ENCODE measurements around the gene AMDHD1.

- no peak for TF ChIP-seq CTCF (IDR thresholded peaks at IDR 0.05)
- no peak for TF ChIP-seq MAX (CRISPR knock-in tag; IDR thresholded peaks at IDR 0.05)
- TF ChIP-seq USF2 (CRISPR knock-in tag; IDR thresholded peaks at IDR 0.05), result no peak
- no peak for TF ChIP-seq TEAD1 (CRISPR knock-in tag; IDR thresholded peaks at IDR 0.05)
- TF ChIP-seq ELF4 (CRISPR knock-in tag; IDR thresholded peaks at IDR 0.05; ENCODE audit: low read depth), result no peak
- TF ChIP-seq USF1 (CRISPR knock-in tag; IDR thresholded peaks at IDR 0.05), result no peak
- no peak for TF ChIP-seq IRF1 (CRISPR knock-in tag; IDR thresholded peaks at IDR 0.05)
- no peak for TF ChIP-seq ZBTB43 (CRISPR knock-in tag; IDR thresholded peaks at IDR 0.05)
These were observed 54.9 kb downstream of the AMDHD1 start for GRCh38 chr12:95997911-95998510.
